ENCODE data around the gene TMEM259. TPM values are rescaled to one million over a fixed set of nuclear protein-coding genes. Genes with fewer than 3 reads are reported as not detected.

The TMEM259 gene
- total and polyA plus RNA-seq, 2 of the 13 experiments (the other 11 are each of a cell fraction or from before 2014, with no cell fraction given) = 64.7 to 164 TPM

DNA sequence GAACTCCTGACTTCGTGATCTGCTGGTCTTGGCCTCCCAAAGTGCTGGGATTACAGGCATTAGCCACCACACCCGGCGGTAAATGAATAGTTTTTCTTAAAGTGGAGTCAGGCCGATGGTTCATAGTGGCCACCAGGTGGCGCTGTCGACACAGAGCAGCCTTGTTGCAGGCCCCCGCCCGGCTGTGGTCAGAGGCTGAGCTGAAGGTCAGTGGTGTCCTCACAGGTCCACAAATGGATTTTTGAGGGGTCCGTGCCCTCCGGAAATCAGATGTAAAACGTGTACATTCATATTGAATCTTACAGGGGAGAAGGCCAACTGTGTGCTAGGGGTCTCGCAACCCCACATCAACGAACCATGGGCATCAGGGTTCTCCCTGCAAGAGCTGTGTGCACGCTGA is 50.2 kb downstream of the TMEM259 start (continued):
- TF ChIP-seq, protein P1, sequence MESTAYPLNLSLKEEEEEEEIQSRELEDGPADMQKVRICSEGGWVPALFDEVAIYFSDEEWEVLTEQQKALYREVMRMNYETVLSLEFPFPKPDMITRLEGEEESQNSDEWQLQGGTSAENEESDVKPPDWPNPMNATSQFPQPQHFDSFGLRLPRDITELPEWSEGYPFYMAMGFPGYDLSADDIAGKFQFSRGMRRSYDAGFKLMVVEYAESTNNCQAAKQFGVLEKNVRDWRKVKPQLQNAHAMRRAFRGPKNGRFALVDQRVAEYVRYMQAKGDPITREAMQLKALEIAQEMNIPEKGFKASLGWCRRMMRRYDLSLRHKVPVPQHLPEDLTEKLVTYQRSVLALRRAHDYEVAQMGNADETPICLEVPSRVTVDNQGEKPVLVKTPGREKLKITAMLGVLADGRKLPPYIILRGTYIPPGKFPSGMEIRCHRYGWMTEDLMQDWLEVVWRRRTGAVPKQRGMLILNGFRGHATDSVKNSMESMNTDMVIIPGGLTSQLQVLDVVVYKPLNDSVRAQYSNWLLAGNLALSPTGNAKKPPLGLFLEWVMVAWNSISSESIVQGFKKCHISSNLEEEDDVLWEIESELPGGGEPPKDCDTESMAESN (CRISPR knock-in tag; conservative IDR thresholded peaks at IDR 0.05) = no peak
- no peak for TF ChIP-seq SMAD1 (CRISPR knock-in tag; IDR thresholded peaks at IDR 0.05; ENCODE audit: borderline replicate concordance, low read depth)
- TF ChIP-seq SNRNP70 (IDR thresholded peaks at IDR 0.05; ENCODE audit: low read depth, low read length) = no peak
- TF ChIP-seq, protein P2, sequence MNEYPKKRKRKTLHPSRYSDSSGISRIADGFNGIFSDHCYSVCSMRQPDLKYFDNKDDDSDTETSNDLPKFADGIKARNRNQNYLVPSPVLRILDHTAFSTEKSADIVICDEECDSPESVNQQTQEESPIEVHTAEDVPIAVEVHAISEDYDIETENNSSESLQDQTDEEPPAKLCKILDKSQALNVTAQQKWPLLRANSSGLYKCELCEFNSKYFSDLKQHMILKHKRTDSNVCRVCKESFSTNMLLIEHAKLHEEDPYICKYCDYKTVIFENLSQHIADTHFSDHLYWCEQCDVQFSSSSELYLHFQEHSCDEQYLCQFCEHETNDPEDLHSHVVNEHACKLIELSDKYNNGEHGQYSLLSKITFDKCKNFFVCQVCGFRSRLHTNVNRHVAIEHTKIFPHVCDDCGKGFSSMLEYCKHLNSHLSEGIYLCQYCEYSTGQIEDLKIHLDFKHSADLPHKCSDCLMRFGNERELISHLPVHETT (CRISPR knock-in tag; conservative IDR thresholded peaks at IDR 0.05) = no peak
- TF ChIP-seq FOXP1 (IDR thresholded peaks at IDR 0.05) = no peak
- TF ChIP-seq FOXP1 (CRISPR knock-in tag; IDR thresholded peaks at IDR 0.05) = no peak
- TF ChIP-seq CBX2 (IDR thresholded peaks at IDR 0.05; ENCODE audit: low read depth, low read length) = no peak
- TF ChIP-seq CBX2 (CRISPR knock-in tag; IDR thresholded peaks at IDR 0.05; ENCODE audit: low read depth) = no peak
- no peak for TF ChIP-seq NPAS2 (CRISPR knock-in tag; IDR thresholded peaks at IDR 0.05; ENCODE audit: borderline replicate concordance)
- TF ChIP-seq FOXK2 (IDR thresholded peaks at IDR 0.05) = no peak
- TF ChIP-seq ZNF224 (CRISPR knock-in tag; IDR thresholded peaks at IDR 0.05) = no peak
- TF ChIP-seq BORCS8-MEF2B (CRISPR knock-in tag; IDR thresholded peaks at IDR 0.05) = no peak
- TF ChIP-seq MED1 (CRISPR knock-in tag; IDR thresholded peaks at IDR 0.05) = no peak
- no peak for TF ChIP-seq ZNF629 (CRISPR knock-in tag; conservative IDR thresholded peaks at IDR 0.05)
- TF ChIP-seq ZNF143 (CRISPR knock-in tag; IDR thresholded peaks at IDR 0.05) = no peak
- no peak for TF ChIP-seq ZNF337 (CRISPR knock-in tag; IDR thresholded peaks at IDR 0.05; ENCODE audit: borderline replicate concordance, low read depth)
- no peak for TF ChIP-seq TBX2 (CRISPR knock-in tag; IDR thresholded peaks at IDR 0.05; ENCODE audit: borderline replicate concordance)
- TF ChIP-seq, protein P3, sequence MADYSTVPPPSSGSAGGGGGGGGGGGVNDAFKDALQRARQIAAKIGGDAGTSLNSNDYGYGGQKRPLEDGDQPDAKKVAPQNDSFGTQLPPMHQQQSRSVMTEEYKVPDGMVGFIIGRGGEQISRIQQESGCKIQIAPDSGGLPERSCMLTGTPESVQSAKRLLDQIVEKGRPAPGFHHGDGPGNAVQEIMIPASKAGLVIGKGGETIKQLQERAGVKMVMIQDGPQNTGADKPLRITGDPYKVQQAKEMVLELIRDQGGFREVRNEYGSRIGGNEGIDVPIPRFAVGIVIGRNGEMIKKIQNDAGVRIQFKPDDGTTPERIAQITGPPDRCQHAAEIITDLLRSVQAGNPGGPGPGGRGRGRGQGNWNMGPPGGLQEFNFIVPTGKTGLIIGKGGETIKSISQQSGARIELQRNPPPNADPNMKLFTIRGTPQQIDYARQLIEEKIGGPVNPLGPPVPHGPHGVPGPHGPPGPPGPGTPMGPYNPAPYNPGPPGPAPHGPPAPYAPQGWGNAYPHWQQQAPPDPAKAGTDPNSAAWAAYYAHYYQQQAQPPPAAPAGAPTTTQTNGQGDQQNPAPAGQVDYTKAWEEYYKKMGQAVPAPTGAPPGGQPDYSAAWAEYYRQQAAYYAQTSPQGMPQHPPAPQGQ (CRISPR knock-in tag; IDR thresholded peaks at IDR 0.05; ENCODE audit: borderline replicate concordance) = no peak
- no peak for TF ChIP-seq ZNF563 (CRISPR knock-in tag; IDR thresholded peaks at IDR 0.05)
- TF ChIP-seq, protein P4, sequence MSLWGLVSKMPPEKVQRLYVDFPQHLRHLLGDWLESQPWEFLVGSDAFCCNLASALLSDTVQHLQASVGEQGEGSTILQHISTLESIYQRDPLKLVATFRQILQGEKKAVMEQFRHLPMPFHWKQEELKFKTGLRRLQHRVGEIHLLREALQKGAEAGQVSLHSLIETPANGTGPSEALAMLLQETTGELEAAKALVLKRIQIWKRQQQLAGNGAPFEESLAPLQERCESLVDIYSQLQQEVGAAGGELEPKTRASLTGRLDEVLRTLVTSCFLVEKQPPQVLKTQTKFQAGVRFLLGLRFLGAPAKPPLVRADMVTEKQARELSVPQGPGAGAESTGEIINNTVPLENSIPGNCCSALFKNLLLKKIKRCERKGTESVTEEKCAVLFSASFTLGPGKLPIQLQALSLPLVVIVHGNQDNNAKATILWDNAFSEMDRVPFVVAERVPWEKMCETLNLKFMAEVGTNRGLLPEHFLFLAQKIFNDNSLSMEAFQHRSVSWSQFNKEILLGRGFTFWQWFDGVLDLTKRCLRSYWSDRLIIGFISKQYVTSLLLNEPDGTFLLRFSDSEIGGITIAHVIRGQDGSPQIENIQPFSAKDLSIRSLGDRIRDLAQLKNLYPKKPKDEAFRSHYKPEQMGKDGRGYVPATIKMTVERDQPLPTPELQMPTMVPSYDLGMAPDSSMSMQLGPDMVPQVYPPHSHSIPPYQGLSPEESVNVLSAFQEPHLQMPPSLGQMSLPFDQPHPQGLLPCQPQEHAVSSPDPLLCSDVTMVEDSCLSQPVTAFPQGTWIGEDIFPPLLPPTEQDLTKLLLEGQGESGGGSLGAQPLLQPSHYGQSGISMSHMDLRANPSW (CRISPR knock-in tag; IDR thresholded peaks at IDR 0.05; ENCODE audit: borderline replicate concordance) = no peak
- no peak for TF ChIP-seq ZMYM4 (CRISPR knock-in tag; IDR thresholded peaks at IDR 0.05)
- TF ChIP-seq ZFP36L1 (CRISPR knock-in tag; IDR thresholded peaks at IDR 0.05) = no peak
- no peak for TF ChIP-seq ZNF556 (CRISPR knock-in tag; IDR thresholded peaks at IDR 0.05; ENCODE audit: borderline replicate concordance)

All from HepG2 (cell line).